MM.1S (cell line): Measurements from ENCODE around the gene OR6K2.
A peak's percentile ranks its signal among the peaks of the same experiment; 100 is the strongest.

Experiments used
- DNase-seq: peaks from one replicate; pipeline ENCODE4 v3.0.0-alpha.2; 2015
- H2AFZ ChIP-seq: fragments of 300-600 bp; sonication (generic); 2 replicates; pipeline ENCODE4 v1.6.0; 2016; ENCODE audit warnings: antibody characterized with exemption, low read length
- H3F3A ChIP-seq: fragments of 300-600 bp; sonication (generic); 2 replicates; pipeline ENCODE4 v1.6.1; 2016; ENCODE audit warnings: mild to moderate bottlenecking, antibody characterized with exemption, low read length, moderate library complexity, mixed read lengths; ENCODE audit not compliant: insufficient read depth
- H3K27ac ChIP-seq: fragments of 300-600 bp; sonication (generic); 2 replicates; pipeline ENCODE4 v1.5.1; 2016; ENCODE audit warnings: mild to moderate bottlenecking, low read length
- H3K27me3 ChIP-seq: fragments of 300-600 bp; sonication (generic); replicated peaks from 2 replicates; pipeline ENCODE4 v1.6.0; 2016; ENCODE audit warnings: low read length; ENCODE audit not compliant: insufficient read depth
- H3K36me3 ChIP-seq: fragments of 300-600 bp; sonication (generic); replicated peaks from 2 replicates; pipeline ENCODE4 v1.6.1; 2016; ENCODE audit warnings: mild to moderate bottlenecking, low read length, mixed read lengths; ENCODE audit not compliant: insufficient read depth
- H3K4me1 ChIP-seq: fragments of 300-600 bp; sonication (generic); 2 replicates; pipeline ENCODE4 v1.6.1; 2016; ENCODE audit warnings: low read length, mixed read lengths
- H3K4me2 ChIP-seq: fragments of 300-600 bp; sonication (generic); 2 replicates; pipeline ENCODE4 v1.6.0; 2016; ENCODE audit warnings: low read depth, low read length
- H3K4me3 ChIP-seq: fragments of 300-600 bp; sonication (generic); 2 replicates; pipeline ENCODE4 v1.5.1; 2016; ENCODE audit warnings: low read length, mixed read lengths
- H3K79me2 ChIP-seq: fragments of 300-600 bp; sonication (generic); 2 replicates; pipeline ENCODE4 v1.6.1; 2016; ENCODE audit warnings: mixed run types, low read length, mixed read lengths
- H3K9ac ChIP-seq: fragments of 300-600 bp; sonication (generic); 2 replicates; pipeline ENCODE4 v1.6.1; 2016; ENCODE audit warnings: low read length, mixed read lengths
- H3K9me2 ChIP-seq: fragments of 300-600 bp; sonication (generic); replicated peaks from 2 replicates; pipeline ENCODE4 v1.6.1; 2016; ENCODE audit warnings: mild to moderate bottlenecking, low read length, mixed read lengths; ENCODE audit not compliant: insufficient read depth
- H3K9me3 ChIP-seq: fragments of 300-600 bp; sonication (generic); replicated peaks from 2 replicates; pipeline ENCODE4 v1.6.1; 2016; ENCODE audit warnings: mild to moderate bottlenecking, low read length, mixed read lengths; ENCODE audit not compliant: insufficient read depth
- H4K20me1 ChIP-seq: fragments of 300-600 bp; sonication (generic); 2 replicates; pipeline ENCODE4 v1.6.1; 2016; ENCODE audit warnings: mild to moderate bottlenecking, low read length, moderate library complexity, mixed read lengths; ENCODE audit not compliant: insufficient read depth
- CTCF ChIP-seq: fragments of 300-600 bp; sonication (generic); IDR thresholded peaks from 2 replicates; pipeline ENCODE4 v1.5.1; 2016; ENCODE audit warnings: antibody characterized with exemption, low read length, mixed read lengths
- EZH2 ChIP-seq: fragments of 300-600 bp; sonication (generic); optimal IDR thresholded peaks from 2 replicates; pipeline ENCODE3; 2017; ENCODE audit warnings: low read depth, mild to moderate bottlenecking, antibody characterized with exemption, low read length, mixed read lengths
- EZH2phosphoT487 ChIP-seq: fragments of 300-600 bp; sonication (generic); IDR thresholded peaks from 2 replicates; pipeline ENCODE4 v1.6.1; 2018; ENCODE audit warnings: antibody characterized with exemption, low read length

OR6K2 gene

DNA sequence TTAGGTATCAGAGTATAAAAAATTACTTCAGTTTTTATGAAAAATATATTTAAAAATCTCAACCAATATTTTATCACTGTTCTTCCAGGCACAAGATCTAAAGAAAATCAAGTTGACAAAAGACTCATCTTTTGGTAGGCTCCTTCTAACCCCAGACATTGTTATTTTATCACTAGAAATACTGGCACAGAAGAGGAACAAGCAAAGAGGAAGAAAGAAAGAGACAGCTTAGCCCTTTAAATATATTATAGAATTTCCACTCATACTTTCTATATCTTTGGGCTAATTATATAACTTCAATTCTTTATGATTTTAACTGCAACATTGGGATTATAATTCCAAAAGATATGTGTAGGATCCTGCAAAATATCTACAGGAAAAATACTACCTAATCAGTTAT is 46.4 kb downstream of the OR6K2 start:
- H3K27ac ChIP-seq: no peak overlapping the region

DNA sequence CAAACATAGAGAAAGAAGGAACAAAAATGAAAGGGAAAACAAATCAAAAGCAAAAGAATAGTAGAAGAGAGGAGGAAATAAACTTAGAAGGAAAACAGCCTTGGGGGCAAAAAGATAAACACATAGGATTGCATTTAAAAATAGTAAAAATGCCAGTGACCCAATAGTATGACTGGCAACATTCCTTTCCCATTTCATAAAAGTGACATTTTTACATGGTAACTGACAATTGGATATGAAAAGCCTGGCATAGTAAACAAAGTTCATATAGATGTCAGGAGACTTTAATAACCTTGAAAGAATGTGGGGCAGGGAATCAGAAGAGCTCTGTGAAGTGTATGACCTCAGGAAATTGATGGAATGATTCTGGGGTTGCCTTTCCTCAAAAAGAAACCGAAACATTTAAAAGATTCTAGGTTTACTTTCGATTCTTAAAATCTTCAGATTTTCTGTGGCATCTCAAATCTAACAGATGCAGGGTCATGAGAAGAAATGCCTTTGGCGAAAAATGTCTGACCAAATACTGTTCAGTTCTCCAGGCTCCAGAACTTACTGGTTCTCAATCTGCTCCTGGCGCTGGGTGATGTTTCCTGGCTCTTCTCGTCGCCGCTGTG is 47.6 kb downstream of the OR6K2 start:
- Histone ChIP-seq H4K20me1 (no peaks in the 10 kb centered on the region), H3K4me3 (no peak overlapping the region), H3K9ac (no peak overlapping the region), H3K27me3 (no peaks in the 10 kb centered on the region), H3K9me3 (no peaks in the 10 kb centered on the region), H3K9me2 (no peaks in the 10 kb centered on the region), H3K79me2 (no peaks in the 10 kb centered on the region), H3F3A (no peaks in the 10 kb centered on the region), H3K36me3 (no peaks in the 10 kb centered on the region), H3K27ac (no peak overlapping the region), H2AFZ (no peak overlapping the region; the same call in 1 of the 2 replicates), H3K4me2 (peak overlapping the region; percentile 28), H3K4me1 (peaks cover 15% of the 10 kb centered on the region)
- DNase-seq: peak; percentile 71
- TF ChIP-seq EZH2: no peak
- no peak for TF ChIP-seq CTCF
- no peak for TF ChIP-seq EZH2phosphoT487

More for the DNA sequence above, 46.4 kb downstream of the OR6K2 start:
- Histone ChIP-seq H3K9me2 (no peaks in the 10 kb centered on the region), H3K4me2 (no peak overlapping the region), H3K36me3 (no peaks in the 10 kb centered on the region), H2AFZ (no peak overlapping the region), H3K4me3 (no peak overlapping the region), H3K9ac (no peak overlapping the region), H4K20me1 (no peaks in the 10 kb centered on the region), H3K79me2 (no peaks in the 10 kb centered on the region), H3K27me3 (no peaks in the 10 kb centered on the region), H3K4me1 (peaks cover 12% of the 10 kb centered on the region), H3F3A (no peaks in the 10 kb centered on the region), H3K9me3 (no peaks in the 10 kb centered on the region)
- TF ChIP-seq EZH2phosphoT487 (no peak), CTCF (no peak), EZH2 (no peak)
- no peak for DNase-seq
